ENCODE results near the gene KCNG4. TPM values are rescaled to one million over a fixed set of nuclear protein-coding genes. Genes with fewer than 3 reads are reported as not detected.

The KCNG4 gene
- total and polyA plus RNA-seq, 4 donors = not detected

GRCh38 chr16:84274515-84274914 is 34.7 kb upstream of the KCNG4 start:
- Histone ChIP-seq H3K9me3 (ENCODE audit: control insufficient read depth in 4 of 4, low read length in 3 of 4) (no peaks in the 10 kb centered on the region), H3K4me3 (ENCODE audit: low read depth in 1 of 3, low read length in 3 of 3) (no peak overlapping the region), H3K9ac (ENCODE audit: low read depth in 1 of 2, low read length in 2 of 2) (no peak overlapping the region), H3K27ac (ENCODE audit: low read depth in 1 of 2, low read length in 2 of 2) (no peak overlapping the region), H3K36me3 (ENCODE audit: control insufficient read depth in 4 of 4, insufficient read depth in 3 of 4, low read depth in 1 of 4, low read length in 3 of 4) (no peaks in the 10 kb centered on the region), H3K4me1 (ENCODE audit: control insufficient read depth in 4 of 4, insufficient read depth in 4 of 4, low read length in 3 of 4) (no peaks in the 10 kb centered on the region), H3K27me3 (ENCODE audit: control insufficient read depth in 4 of 4, insufficient read depth in 4 of 4, low read length in 3 of 4) (no peaks in the 10 kb centered on the region)
- no peak for TF ChIP-seq HNF4A (conservative IDR thresholded peaks at IDR 0.05)
- no peak for DNase-seq (ENCODE audit: low spot score)
- 91% methylated on average over 9 of the region's 9 CpGs for WGBS

GRCh38 chr16:84272740-84273320 is 33.0 kb upstream of the KCNG4 start:
- DNase-seq (ENCODE audit: low spot score) = no peak
- Histone ChIP-seq H3K27ac (ENCODE audit: low read depth in 1 of 2, low read length in 2 of 2) (no peak overlapping the region), H3K4me1 (ENCODE audit: control insufficient read depth in 4 of 4, insufficient read depth in 4 of 4, low read length in 3 of 4) (no peaks in the 10 kb centered on the region), H3K9ac (ENCODE audit: low read depth in 1 of 2, low read length in 2 of 2) (no peak overlapping the region), H3K36me3 (ENCODE audit: control insufficient read depth in 4 of 4, insufficient read depth in 3 of 4, low read depth in 1 of 4, low read length in 3 of 4) (no peaks in the 10 kb centered on the region), H3K27me3 (ENCODE audit: control insufficient read depth in 4 of 4, insufficient read depth in 4 of 4, low read length in 3 of 4) (no peaks in the 10 kb centered on the region), H3K4me3 (ENCODE audit: low read depth in 1 of 3, low read length in 3 of 3) (no peak overlapping the region), H3K9me3 (ENCODE audit: control insufficient read depth in 4 of 4, low read length in 3 of 4) (no peaks in the 10 kb centered on the region)
- TF ChIP-seq MAX (IDR thresholded peaks at IDR 0.05) (no peak), FOXA1 (IDR thresholded peaks at IDR 0.05) (no peak), HNF4G (IDR thresholded peaks at IDR 0.05) (no peak), RXRA (IDR thresholded peaks at IDR 0.05) (no peak), ZBTB33 (IDR thresholded peaks at IDR 0.05) (no peak), NR2F2 (IDR thresholded peaks at IDR 0.05) (no peak), YY1 (IDR thresholded peaks at IDR 0.05) (no peak), GABPA (IDR thresholded peaks at IDR 0.05 in 1 of 2, conservative IDR thresholded peaks at IDR 0.05 in 1 of 2) (no peak), ATF3 (IDR thresholded peaks at IDR 0.05) (no peak), HNF4A (conservative IDR thresholded peaks at IDR 0.05) (no peak), RAD21 (IDR thresholded peaks at IDR 0.05) (no peak), CTCF (IDR thresholded peaks at IDR 0.05; ENCODE audit: low read depth, low read length, missing input control) (no peak), FOXA2 (IDR thresholded peaks at IDR 0.05) (no peak), REST (IDR thresholded peaks at IDR 0.05) (no peak), SP1 (IDR thresholded peaks at IDR 0.05) (no peak), EGR1 (IDR thresholded peaks at IDR 0.05; ENCODE audit: low read depth in 2 of 2) (no peak), TAF1 (conservative IDR thresholded peaks at IDR 0.05) (no peak), JUND (IDR thresholded peaks at IDR 0.05) (no peak)
- 35% methylated on average over 1 of the region's 1 CpG for WGBS

Data from liver (tissue), 9 donors.